GM20000 (cell line): ENCODE results near the gene WSB1.

ENCODE experiments used
- DNase-seq: peaks from one replicate; pipeline ENCODE4 v3.0.0; 2012; ENCODE audit warnings: low spot score
- TF ChIP-seq, protein P1 (sequence below): IDR thresholded peaks from 2 replicates; pipeline ENCODE4 v1.5.1; 2012; ENCODE audit warnings: mild to moderate bottlenecking, control low read depth; ENCODE audit errors: extremely low read depth, missing control alignments

The WSB1 gene

DNA sequence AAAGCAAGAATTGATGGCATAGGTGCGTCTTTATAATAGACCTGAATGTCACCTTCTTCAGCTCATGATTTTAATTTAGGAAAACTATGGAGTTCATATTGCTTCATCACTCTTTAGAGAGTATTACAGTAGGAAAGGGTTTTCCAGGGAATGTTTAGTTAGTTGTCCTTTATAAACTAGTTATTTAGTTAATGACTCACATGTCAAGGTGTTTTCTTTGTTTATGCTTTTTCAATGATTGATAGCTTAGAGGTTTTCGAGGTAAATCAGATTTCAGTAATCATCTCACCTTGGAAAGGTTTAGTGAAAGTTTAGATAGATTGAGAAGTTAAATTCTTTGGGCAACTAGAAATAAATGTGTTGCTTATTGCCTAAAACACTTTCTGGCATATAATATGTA lies 9.8 kb downstream of the WSB1 start:
- DNase-seq, result no peak
- TF ChIP-seq, protein P1, sequence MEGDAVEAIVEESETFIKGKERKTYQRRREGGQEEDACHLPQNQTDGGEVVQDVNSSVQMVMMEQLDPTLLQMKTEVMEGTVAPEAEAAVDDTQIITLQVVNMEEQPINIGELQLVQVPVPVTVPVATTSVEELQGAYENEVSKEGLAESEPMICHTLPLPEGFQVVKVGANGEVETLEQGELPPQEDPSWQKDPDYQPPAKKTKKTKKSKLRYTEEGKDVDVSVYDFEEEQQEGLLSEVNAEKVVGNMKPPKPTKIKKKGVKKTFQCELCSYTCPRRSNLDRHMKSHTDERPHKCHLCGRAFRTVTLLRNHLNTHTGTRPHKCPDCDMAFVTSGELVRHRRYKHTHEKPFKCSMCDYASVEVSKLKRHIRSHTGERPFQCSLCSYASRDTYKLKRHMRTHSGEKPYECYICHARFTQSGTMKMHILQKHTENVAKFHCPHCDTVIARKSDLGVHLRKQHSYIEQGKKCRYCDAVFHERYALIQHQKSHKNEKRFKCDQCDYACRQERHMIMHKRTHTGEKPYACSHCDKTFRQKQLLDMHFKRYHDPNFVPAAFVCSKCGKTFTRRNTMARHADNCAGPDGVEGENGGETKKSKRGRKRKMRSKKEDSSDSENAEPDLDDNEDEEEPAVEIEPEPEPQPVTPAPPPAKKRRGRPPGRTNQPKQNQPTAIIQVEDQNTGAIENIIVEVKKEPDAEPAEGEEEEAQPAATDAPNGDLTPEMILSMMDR, result no peak

DNA sequence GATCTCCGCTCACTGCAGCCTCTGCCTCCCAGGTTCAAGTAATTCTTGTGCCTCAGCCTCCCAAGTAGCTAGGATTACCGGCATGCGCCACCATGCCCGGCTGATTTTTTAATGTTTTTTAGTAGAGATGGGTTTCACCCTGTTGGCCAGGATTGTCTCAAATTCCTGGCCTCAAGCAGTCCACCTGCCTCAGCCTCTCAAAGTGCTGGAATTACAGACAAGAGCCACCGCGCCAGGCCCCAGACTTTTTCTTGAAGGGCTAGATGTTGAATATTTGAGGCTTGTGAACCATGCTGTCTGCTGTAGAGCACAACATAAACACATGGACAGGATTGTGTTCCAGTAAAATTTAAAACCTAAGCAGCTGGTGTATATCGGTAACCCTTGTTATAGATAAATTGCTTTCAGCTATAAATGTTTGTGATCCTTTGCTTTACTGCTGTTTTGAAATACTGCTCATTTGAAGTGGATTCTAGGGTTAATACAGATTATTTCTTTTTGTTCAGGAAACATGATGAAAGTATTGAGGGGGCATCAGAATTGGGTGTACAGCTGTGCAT lies 12.4 kb downstream of the WSB1 start:
- DNase-seq, result no peak
- TF ChIP-seq, protein P1, result no peak

GRCh38 chr17:27310565-27311110 lies 16.7 kb downstream of the WSB1 start:
- DNase-seq, result no peak
- TF ChIP-seq, protein P1, result no peak

GRCh38 chr17:27313301-27313700 lies 19.4 kb downstream of the WSB1 start:
- no peak for DNase-seq
- TF ChIP-seq, protein P1, result no peak

- TF ChIP-seq, protein P1, result no peak
- no peak for DNase-seq
Measured at GRCh38 chr17:27315322-27315721, 21.4 kb downstream of the WSB1 start.

- no peak for DNase-seq
- TF ChIP-seq, protein P1, result no peak
Measured at GRCh38 chr17:27315796-27316465, 22.0 kb downstream of the WSB1 start.

DNA sequence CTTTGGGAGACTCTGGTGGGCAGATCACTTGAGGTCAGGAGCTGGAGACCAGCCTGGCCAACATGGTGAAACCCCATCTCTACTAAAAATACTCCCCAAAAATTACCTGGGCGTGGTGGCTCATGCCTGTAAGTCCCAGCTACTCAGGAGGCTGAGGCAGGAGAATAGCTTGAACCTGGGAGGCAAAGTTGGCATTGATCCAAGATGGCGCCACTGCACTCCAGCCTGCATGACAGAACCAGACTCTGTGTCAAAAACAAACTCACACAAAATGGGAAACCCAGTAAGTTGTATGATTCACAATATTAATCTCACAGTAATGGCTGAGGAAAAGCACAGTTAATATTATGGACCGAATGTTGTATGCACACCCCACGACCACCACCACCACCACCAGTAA lies 24.3 kb downstream of the WSB1 start:
- DNase-seq, result no peak
- TF ChIP-seq, protein P1, result no peak
